ENCODE measurements around the gene SETDB2. TPM values are rescaled to one million over a fixed set of nuclear protein-coding genes. Genes with fewer than 3 reads are reported as not detected.

Gene SETDB2
- total and polyA plus RNA-seq, 2 of the 4 experiments (the other 2 are of a cell fraction): 4.3 to 5.7 TPM

DNA sequence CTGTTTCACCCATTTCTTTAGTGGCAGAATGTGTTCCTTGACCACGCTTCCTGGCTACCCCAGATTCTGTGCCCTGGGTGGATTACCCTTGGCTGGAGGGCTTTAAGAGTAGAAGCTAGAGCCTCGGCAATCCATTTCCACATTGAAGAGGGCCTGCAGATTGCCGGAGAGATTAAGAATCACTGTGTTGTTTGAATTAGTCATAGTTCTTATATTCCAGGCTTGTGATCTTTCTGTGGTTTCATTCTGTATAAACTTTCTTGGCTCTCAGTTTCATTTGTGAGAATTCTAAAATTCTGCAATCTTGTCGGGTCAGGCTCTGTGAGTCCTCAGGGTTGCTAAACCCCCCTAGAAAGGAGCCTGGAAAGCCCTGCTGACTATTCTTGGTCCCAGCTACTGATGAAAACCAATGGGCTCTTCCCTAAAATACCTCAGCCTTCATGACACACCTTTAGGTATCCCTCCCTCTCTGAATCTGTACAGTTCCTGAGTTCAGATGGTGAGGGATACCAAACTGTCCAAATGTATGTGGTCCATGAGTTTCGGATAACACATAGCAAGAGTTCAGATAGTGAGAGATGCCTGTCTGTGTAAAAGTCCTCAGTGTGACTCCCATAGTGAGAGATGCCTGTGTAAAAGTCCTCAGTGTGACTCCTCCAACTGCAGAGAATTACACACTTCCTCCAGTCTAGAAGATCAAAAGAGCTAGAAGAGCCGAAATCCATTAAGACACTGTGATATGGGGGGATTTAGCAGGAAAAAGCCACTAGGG, 56.0 kb downstream of the SETDB2 start:
- BruUV-seq (replicated peaks): no TSS peak
- Histone ChIP-seq H4K20me1 (ENCODE audit: insufficient read depth, low read length) (no peaks in the 10 kb centered on the region), H3K9me1 (ENCODE audit: insufficient read depth, low read length) (peaks cover 24% of the 10 kb centered on the region), H3K9ac (ENCODE audit: low read depth, low read length) (peak overlapping the region; percentile 41), H3K27ac (ENCODE audit: insufficient read depth, low read length) (peak overlapping the region; percentile 78), H3K56ac (ENCODE audit: extremely low read depth, insufficient read depth, low read length) (peak overlapping the region; percentile 77), H3K36me3 (ENCODE audit: control insufficient read depth, insufficient read depth, low read length) (no peaks in the 10 kb centered on the region; the same call in 1 of the 2 replicates), H3K79me1 (ENCODE audit: low read depth in 1 of 2, low read length in 2 of 2) (peaks cover 11 to 38% of the 10 kb centered on the region in 2 experiments; a peak in 3 of 4 replicates), H2BK5ac (ENCODE audit: low read depth, low read length, poor library complexity, severe bottlenecking) (peak overlapping the region; percentile 98), H4K91ac (ENCODE audit: insufficient read depth, low read depth, low read length) (peak overlapping the region; percentile 93), H4K8ac (ENCODE audit: low read depth in 2 of 2, low read length in 2 of 2) (peak overlapping the region; percentile 6 to 87; a peak in 3 of 4 replicates), H3K14ac (replicated peaks; ENCODE audit: low read depth, low read length) (peak overlapping the region; percentile 94), H3K4me1 (ENCODE audit: control insufficient read depth, insufficient read depth, low read length) (peaks cover 17% of the 10 kb centered on the region), H2AK9ac (replicated peaks; ENCODE audit: low read depth, low read length, poor library complexity) (no peak overlapping the region), H2BK20ac (ENCODE audit: low read depth, low read length) (peak overlapping the region; percentile 93), H2BK120ac (ENCODE audit: low read depth, low read length) (peak overlapping the region; percentile 95), H3K18ac (ENCODE audit: low read depth, low read length) (peak overlapping the region; percentile 98), H2AFZ (replicated peaks; ENCODE audit: low read length, poor library complexity) (peak overlapping the region; percentile 9), H4K5ac (ENCODE audit: low read depth, low read length) (peak overlapping the region; percentile 96), H3K23ac (ENCODE audit: low read depth, low read length) (peak overlapping the region; percentile 96), H3K4ac (ENCODE audit: low read depth, low read length) (peak overlapping the region; percentile 93), H3K27me3 (ENCODE audit: control insufficient read depth, insufficient read depth, low read length) (no peaks in the 10 kb centered on the region), H2AK5ac (ENCODE audit: low read depth, low read length) (peak overlapping the region; percentile 65), H2BK15ac (ENCODE audit: low read depth, low read length) (peak overlapping the region; percentile 92), H3K9me3 (ENCODE audit: control insufficient read depth, insufficient read depth, low read length) (no peaks in the 10 kb centered on the region), H3K4me3 (ENCODE audit: insufficient read depth, low read depth, low read length) (peak overlapping the region; percentile 28; the same call in 1 of the 2 replicates), H3K4me2 (ENCODE audit: low read depth, low read length) (peak overlapping the region; percentile 95)
- ATAC-seq (ENCODE audit: low read depth) (peak; percentile 57), DNase-seq (peak; percentile 90)
- ChIA-PET POLR2A (ENCODE audit: unreplicated experiment) (no interaction called here), CTCF (no interaction called here)
- no CpG with 5 or more reads among the region's 6 CpGs for WGBS, 2 experiments (ENCODE audit: extremely low coverage in 2 of 2, insufficient read length in 1 of 2)
- TF ChIP-seq FOS (IDR thresholded peaks at IDR 0.05; ENCODE audit: low read depth, low read length) (peak; percentile 74), BHLHE40 (IDR thresholded peaks at IDR 0.05; ENCODE audit: low read depth, low read length) (0 out of 2 replicates have a peak, but pooled peaks have one; percentile 24), POLR2A (IDR thresholded peaks at IDR 0.05; ENCODE audit: low read depth, low read length) (no peak), CEBPB (IDR thresholded peaks at IDR 0.05; ENCODE audit: low read depth, low read length) (peak; percentile 76)
- TF ChIP-seq, protein P1, sequence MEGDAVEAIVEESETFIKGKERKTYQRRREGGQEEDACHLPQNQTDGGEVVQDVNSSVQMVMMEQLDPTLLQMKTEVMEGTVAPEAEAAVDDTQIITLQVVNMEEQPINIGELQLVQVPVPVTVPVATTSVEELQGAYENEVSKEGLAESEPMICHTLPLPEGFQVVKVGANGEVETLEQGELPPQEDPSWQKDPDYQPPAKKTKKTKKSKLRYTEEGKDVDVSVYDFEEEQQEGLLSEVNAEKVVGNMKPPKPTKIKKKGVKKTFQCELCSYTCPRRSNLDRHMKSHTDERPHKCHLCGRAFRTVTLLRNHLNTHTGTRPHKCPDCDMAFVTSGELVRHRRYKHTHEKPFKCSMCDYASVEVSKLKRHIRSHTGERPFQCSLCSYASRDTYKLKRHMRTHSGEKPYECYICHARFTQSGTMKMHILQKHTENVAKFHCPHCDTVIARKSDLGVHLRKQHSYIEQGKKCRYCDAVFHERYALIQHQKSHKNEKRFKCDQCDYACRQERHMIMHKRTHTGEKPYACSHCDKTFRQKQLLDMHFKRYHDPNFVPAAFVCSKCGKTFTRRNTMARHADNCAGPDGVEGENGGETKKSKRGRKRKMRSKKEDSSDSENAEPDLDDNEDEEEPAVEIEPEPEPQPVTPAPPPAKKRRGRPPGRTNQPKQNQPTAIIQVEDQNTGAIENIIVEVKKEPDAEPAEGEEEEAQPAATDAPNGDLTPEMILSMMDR (conservative IDR thresholded peaks at IDR 0.05; ENCODE audit: low read depth, low read length): no peak
- dilution Hi-C loops (cut with HindIII; ENCODE audit: low sequenced_read_pairs, unreplicated experiment): no loop called here
- in situ Hi-C loops (cut with MboI; ENCODE audit: low sequenced_read_pairs): no loop called here
- intact Hi-C loops (cut with micrococcal nuclease): loop anchor here (2.0 kb wide), 1 partner anchor 55 kb away; the partner anchor contains the start of genes CAB39L and SETDB2

Measured in IMR-90 (cell line).